GM12801 (cell line): ENCODE data around the gene ATP2A1.

Source experiments
- TF ChIP-seq, protein P1 (sequence below): IDR thresholded peaks from one replicate; pipeline ENCODE4 v1.5.1; 2011; ENCODE audit warnings: control low read depth; ENCODE audit not compliant: insufficient read length; ENCODE audit errors: extremely low read depth

The ATP2A1 gene

DNA sequence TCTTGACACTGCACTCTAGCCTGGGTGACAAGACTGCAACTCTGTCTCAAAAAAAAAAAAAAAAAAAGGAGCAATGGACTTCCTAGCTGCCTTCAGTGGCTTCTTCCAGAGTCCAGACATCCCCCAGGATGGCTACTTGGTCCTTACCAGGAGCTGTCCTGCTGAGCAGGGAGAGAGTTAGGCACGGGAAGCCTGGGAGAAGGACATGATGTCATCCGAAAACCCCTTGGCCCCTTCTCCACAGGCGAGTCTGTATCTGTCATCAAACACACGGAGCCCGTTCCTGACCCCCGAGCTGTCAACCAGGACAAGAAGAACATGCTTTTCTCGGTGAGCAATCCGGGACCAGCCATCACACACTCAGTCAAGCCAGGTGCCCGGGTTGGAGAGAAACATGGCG, 8.7 kb downstream of the ATP2A1 start:
- TF ChIP-seq, protein P1, sequence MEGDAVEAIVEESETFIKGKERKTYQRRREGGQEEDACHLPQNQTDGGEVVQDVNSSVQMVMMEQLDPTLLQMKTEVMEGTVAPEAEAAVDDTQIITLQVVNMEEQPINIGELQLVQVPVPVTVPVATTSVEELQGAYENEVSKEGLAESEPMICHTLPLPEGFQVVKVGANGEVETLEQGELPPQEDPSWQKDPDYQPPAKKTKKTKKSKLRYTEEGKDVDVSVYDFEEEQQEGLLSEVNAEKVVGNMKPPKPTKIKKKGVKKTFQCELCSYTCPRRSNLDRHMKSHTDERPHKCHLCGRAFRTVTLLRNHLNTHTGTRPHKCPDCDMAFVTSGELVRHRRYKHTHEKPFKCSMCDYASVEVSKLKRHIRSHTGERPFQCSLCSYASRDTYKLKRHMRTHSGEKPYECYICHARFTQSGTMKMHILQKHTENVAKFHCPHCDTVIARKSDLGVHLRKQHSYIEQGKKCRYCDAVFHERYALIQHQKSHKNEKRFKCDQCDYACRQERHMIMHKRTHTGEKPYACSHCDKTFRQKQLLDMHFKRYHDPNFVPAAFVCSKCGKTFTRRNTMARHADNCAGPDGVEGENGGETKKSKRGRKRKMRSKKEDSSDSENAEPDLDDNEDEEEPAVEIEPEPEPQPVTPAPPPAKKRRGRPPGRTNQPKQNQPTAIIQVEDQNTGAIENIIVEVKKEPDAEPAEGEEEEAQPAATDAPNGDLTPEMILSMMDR: no peak

DNA sequence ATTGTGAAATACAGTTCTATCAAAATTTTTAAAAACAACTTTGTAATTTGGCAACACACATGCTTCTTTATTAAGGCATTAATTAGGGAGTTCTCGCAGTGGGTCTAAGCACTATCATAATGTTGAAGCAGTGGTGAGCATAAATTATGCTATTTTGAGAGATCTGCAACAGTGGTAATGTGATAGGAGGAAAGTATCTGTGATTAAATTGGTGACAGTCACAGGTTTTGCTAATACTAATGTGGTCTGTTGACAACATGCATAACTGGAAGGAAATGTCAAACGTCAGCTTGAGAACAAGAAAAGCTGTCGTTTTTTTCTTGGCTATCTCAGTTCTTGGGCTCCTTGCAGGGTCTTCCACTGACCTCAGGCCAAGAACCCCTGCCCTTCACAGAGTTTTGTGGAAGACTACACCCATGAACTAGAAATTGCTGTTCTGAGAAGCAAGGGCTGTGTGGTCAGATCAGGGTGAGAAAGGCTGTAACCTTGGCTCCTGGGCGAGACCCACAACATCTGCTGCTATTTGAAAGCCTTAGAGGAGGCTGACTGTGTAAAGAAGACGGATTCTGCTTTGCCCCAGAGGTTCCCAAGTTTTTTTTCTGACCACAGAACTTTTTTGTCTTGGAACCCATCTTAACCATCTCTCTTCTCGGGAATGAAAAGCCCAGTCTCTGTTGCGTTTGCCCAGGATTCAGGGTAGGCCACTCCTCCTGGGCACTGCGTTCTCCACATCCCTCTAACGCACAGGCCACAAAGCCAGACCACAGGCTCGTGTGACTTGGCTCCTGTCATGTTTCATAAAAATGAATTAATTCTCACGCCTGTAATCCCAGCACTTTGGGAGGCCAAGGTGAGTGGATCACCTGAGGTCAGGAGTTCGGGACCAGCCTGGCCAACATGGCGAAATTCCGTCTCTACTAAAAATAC, 13.9 kb downstream of the ATP2A1 start:
- TF ChIP-seq, protein P1: no peak

DNA sequence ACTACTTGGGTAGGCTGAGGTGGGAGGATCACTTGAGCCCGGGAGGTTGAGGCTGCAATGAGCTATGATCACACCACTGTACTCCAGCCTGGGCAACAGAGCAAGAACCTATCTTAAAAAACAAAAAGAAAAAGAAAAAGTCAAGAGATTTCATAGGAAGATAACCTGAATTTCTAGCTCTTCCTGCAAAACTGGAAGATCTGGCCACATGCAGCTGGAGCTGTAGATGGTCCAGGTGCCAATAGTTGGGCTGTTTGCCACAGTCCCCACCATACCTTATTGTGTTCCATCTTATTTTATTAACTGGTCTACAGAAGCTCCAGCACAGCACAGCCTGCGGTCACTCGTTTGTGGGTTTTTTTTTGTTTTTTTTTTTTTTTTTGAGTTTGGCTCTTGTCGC, 15.0 kb downstream of the ATP2A1 start:
- TF ChIP-seq, protein P1: no peak

DNA sequence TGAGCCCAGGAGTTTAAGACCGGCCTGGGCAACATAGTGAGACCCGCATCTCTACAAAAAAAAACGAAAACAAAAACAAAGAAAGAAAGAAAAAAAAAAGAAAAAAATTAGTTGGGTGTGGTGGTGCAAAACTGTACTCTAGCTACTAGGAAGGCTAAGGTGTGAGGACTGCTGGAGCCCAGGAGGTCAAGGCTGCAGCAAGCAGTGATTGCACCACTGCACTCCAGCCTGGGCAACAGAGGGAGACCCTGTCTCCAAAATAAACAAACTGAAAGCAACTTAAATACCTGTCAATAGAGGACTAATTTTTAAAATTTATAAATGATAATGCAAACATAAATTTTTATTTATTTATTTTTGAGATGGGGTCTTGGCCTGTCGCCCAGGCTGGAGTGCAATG, 17.3 kb downstream of the ATP2A1 start:
- TF ChIP-seq, protein P1: no peak

DNA sequence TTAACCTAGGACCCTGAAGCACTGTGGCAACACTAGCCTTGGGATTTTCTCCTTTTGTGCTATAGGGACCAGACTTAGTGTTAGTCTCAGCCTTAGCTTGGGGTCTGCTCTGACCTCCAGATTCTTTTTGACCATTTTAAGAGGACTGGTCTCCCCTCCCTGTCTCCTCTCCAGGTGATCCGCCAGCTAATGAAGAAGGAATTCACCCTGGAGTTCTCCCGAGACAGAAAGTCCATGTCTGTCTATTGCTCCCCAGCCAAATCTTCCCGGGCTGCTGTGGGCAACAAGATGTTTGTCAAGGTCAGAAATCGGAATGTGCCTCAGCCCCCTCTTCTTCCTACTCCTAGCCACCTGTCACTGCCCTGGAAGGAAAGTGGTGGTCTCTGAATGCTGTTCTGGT, 19.5 kb downstream of the ATP2A1 start:
- TF ChIP-seq, protein P1: no peak

DNA sequence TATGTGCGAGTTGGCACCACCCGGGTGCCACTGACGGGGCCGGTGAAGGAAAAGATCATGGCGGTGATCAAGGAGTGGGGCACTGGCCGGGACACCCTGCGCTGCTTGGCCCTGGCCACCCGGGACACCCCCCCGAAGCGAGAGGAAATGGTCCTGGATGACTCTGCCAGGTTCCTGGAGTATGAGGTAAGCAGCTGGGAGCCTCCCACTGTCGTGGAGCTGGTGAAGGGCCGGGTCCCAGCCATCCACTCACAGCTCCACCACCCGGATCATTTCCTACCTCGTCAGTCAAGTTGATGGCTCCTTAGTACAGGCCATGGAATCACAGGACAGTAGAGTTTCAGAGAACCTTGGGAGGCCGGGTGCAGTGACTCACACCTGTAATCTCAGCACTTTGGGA, 20.0 kb downstream of the ATP2A1 start:
- TF ChIP-seq, protein P1: no peak

DNA sequence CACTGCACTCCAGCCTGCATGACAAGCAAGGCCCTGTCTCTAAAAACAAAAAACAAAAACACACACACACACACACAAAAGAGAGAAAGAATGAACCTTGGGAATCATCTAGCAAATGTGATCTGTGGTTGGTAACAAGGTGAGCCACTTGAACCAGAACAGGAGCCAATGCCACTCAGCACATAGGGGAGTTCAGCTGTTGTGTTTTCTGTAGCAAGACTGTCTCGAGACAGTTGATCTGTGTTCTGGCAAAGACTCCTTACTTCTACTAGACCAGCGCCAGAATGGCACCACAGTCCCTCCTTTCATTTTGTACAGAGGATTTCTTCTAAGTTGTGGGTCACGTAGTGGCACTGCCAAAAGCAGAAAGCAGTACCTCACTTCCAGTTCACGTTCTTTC, 20.7 kb downstream of the ATP2A1 start:
- TF ChIP-seq, protein P1: no peak
